NT2/D1 (cell line): Measurements from ENCODE around the gene PBX1.

Experiments
- SUZ12 ChIP-seq: IDR thresholded peaks from 2 replicates; pipeline ENCODE4 v1.6.1; 2011; ENCODE audit not compliant: insufficient read length, insufficient read depth; ENCODE audit errors: extremely low read depth
- YY1 ChIP-seq: IDR thresholded peaks from 2 replicates; pipeline ENCODE4 v1.6.1; 2011; ENCODE audit not compliant: insufficient read length, insufficient read depth
- ZNF274 ChIP-seq: IDR thresholded peaks from 2 replicates; pipeline ENCODE4 v1.6.1; 2011; ENCODE audit warnings: mild to moderate bottlenecking, low read depth, low read length

DNA sequence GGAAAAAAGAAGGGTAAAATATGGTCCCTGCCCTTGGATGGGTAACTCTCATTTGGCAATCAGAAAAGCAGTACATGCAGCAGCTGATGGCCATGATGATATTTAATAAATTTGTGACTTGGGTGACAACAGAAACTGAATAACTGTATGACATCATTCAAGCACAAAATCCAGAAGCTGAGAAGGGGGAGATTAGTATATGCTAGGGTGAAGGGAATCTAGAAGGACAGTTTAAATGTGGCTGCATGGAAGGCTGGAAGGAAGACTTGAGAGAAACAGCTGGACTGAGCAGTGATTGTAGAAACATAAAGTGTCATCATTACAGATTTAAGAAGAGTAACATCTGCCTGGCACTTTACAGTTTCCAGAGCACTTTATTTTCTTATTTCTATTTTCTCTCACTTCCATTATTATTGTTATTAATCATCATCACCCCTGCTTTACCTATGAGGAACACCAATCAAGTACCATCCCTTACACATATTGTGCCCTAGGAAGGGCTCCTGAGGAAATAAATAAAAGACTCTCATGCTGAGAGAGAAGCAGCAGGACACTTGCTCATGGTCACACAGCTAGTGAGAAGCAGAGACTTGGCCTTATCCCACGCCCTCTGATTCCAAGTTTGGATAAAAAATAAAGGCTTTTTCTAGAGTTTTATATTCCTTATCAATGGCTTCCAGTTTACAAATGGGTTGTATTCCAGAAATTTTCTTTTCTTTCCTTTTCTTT lies 207.2 kb downstream of the PBX1 start:
- TF ChIP-seq ZNF274 (no peak), YY1 (no peak), SUZ12 (no peak)
